MG63 (cell line): Measurements from ENCODE around the gene NGFR. TPM values are rescaled to one million over a fixed set of nuclear protein-coding genes. Genes with fewer than 3 reads are reported as not detected.
"Not testable (repeated sequence)": the region's sequence is repeated elsewhere in the genome, so short reads cannot be mapped to it uniquely, and the experiment has no call there.

Experiments
- DNase-seq: peaks from one replicate; pipeline ENCODE4 v3.0.0-alpha.2; 2020
- H3K27me3 ChIP-seq: fragments of 250-450 bp; sonication (Bioruptor Pico); 2 replicates; pipeline ENCODE4 v1.5.1; 2020; ENCODE audit warnings: mild to moderate bottlenecking, moderate library complexity
- H3K36me3 ChIP-seq: fragments of 250-450 bp; sonication (Bioruptor Pico); 2 replicates; pipeline ENCODE4 v1.5.1; 2020; ENCODE audit warnings: mild to moderate bottlenecking, moderate library complexity
- H3K4me3 ChIP-seq: fragments of 250-450 bp; sonication (Bioruptor Pico); 2 replicates; pipeline ENCODE4 v1.5.1; 2020; ENCODE audit warnings: mild to moderate bottlenecking, moderate library complexity
- H3K9me3 ChIP-seq: fragments of 250-450 bp; sonication (Bioruptor Pico); 2 replicates; pipeline ENCODE4 v1.5.1; 2020; ENCODE audit warnings: mild to moderate bottlenecking, moderate library complexity
- total RNA-seq: library from RNA; depleted of rRNA; stranded (reverse); fragments of >200 nt; shearing (Covaris generic); gene quantifications from 2 replicates; pipeline ENCODE4 v1.2.3, GENCODE V29; 2014; ENCODE audit warnings: low replicate concordance

NGFR gene
- total RNA-seq, 1 experiment from 2014 or later, result 3.4 TPM

DNA sequence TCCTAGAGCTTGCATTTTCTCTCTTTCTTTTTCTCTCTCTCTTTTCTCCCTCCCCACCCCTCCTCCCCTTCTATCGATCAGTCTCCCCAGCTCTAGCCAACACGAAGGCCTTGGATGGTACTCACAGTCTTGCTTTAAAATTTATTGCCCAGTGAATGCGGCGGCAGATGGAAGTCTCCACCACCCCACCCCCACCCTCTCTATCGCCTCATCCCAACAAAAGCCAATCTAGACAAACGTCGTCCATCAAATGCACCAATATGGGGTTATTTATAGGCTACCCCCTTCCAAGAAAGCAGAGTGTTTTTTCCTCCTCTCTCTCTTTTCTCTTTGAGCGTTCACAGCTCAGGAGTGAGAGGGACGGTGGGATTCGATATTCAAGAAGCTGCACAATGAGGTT is 10.5 kb upstream of the NGFR start:
- Histone ChIP-seq H3K4me3 (no peak overlapping the region), H3K27me3 (peaks cover 2% of the 10 kb centered on the region; the same call in 1 of the 2 replicates), H3K9me3 (no peaks in the 10 kb centered on the region), H3K36me3 (no peaks in the 10 kb centered on the region)
- DNase-seq, result no peak

DNA sequence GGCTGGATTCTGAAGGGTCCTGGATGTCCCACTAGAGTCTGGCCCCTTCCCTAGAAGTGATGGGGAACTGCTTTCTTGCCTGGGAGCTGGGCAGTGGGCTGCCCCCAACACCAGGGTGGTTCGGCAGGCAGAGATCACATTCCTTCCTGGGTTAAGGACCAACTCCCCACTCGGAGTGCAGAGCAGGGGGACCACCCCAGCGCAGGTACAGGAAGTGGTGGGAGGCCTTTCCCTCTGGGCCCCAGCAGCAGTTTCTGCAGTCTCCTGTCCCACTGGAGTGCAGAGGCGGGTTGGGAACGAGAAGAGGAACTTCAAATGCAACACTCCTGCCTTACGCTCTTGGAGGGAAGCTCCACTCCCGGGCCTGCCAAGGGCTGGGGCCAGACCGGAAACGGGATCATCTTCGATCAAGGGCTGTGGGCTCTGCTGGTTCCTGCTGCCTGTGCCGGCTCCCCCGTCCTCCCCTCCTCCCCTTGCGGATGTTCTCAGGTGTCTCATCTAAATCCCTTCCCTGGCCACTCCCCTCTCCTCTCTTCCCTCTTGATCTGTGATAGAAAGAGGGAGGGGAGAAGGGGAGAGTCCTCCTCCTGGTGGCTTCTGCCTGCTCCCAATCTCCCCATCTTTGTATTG is 9.0 kb upstream of the NGFR start:
- no peaks in the 10 kb centered on the region for H3K9me3 ChIP-seq
- no peaks in the 10 kb centered on the region for H3K27me3 ChIP-seq
- no peak for DNase-seq
- no peak overlapping the region for H3K4me3 ChIP-seq
- no peaks in the 10 kb centered on the region for H3K36me3 ChIP-seq

DNA sequence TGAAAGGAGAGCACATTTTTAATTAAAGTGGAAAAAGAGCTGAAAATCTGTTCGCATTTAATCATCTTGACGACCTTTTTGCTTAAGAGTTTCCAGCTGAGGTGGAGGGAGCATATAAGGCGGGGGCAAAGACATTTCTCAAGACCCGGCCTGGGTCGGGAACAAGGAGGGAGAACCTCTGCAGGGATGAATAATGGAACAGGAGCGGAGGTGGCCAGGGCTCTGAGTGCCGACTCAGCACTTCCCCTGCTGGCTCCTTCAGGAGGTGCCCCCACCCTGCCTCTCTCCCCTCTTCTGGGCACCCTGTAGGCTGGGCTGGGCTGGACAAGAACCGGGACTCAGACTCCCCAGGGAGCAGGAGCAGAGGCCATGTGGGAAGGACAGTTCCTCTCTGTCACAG is 7.9 kb upstream of the NGFR start:
- no peak for DNase-seq
- Histone ChIP-seq H3K4me3 (no peak overlapping the region), H3K27me3 (no peaks in the 10 kb centered on the region), H3K9me3 (no peaks in the 10 kb centered on the region), H3K36me3 (no peaks in the 10 kb centered on the region)

DNA sequence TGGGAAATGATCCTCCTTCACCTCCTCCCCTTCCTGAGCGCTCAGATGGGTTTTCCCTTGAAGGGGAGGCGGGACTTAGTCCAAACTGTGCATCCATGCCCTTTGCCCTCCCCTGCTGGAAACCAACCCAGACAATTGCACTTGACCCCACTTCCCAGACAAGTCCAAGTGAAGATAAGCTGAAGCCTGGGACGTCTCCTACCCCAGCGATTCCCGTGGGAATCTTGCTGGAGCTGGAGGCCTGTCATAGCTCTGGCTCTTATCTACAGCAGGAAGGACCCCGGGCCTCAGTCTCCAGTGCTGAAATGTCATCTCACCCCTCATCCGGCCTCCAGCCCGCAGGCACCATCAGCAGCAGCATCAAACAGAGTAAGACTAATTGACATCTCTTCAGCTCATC is 6.5 kb upstream of the NGFR start:
- Histone ChIP-seq H3K27me3 (no peaks in the 10 kb centered on the region), H3K36me3 (no peaks in the 10 kb centered on the region)

DNA sequence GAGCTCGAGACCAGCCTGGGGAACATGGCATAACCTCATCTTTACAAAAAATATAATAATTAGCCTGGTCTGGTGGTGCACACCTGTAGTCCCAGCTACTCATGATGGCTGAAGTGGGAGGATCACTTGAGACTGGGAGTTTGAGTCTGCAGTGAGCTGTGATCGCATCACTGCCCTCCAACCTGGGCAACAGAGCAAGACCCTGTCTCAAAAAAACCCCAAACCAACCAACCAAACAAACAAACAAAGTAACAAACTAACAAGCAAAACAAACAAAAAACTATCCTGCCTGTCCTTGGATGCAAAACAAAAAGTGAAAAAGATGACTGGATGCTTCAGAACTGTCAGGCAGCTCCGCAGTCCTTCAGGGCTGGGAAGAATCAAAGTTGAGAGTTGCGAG is 5.7 kb upstream of the NGFR start:
- DNase-seq, result no peak
- Histone ChIP-seq H3K4me3 (no peak overlapping the region), H3K36me3 (no peaks in the 10 kb centered on the region), H3K27me3 (no peaks in the 10 kb centered on the region), H3K9me3 (no peaks in the 10 kb centered on the region)

More for the DNA sequence above, 6.5 kb upstream of the NGFR start:
- DNase-seq, result no peak
- Histone ChIP-seq H3K4me3 (no peak overlapping the region), H3K9me3 (no peaks in the 10 kb centered on the region)

DNA sequence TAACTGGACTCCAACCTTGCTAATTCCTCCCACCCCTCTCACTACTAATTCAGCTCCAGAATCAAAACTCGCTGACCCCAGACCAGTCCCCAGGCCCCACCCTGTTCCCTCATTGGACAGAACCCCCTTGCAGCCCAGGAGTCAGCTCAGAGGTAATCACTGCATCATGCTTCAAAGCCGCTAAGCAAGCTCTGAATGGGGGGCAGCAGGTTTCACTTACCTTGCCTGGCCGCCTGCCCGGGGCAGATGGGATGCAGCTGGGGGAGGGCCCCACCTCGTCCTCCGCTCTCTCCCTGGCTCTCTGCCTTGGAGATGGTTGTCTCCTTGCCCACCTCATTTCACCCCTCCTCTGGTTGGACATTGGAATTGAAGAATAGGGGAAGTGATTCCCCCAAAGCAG is 4.8 kb upstream of the NGFR start:
- Histone ChIP-seq H3K9me3 (no peaks in the 10 kb centered on the region), H3K36me3 (no peaks in the 10 kb centered on the region), H3K4me3 (no peak overlapping the region), H3K27me3 (peaks cover 6% of the 10 kb centered on the region; the same call in 1 of the 2 replicates)
- DNase-seq, result no peak

DNA sequence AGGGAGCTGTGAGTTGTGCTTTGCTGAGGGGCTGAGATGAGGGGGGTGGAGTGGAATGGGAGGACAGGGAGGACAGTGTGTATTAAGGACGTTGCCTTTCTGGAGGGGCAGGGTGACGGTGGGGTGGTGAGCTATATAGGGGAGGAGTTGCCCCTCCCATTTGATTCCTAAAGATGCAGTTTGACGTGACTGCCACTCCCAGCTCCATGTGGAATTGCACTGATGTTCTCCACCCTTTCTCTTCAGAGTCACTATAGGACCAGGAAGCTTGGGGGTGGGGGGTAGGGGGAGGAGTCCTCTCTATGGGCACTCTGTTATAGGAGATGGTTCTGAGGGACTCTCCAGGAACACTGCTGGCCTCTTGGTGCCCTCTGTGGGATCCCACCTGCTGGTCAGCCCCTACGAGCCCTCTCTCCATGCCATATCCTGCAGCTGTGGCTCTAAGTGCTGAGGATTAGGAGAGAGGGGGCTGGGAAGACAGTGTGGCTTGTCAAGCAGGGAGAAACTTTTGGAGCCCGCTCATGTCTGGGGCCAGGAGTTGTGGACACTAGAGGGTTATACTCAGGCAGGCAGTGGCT is 3.8 kb upstream of the NGFR start:
- Histone ChIP-seq H3K9me3 (no peaks in the 10 kb centered on the region), H3K4me3 (no peak overlapping the region), H3K36me3 (no peaks in the 10 kb centered on the region), H3K27me3 (peaks cover 16% of the 10 kb centered on the region)
- DNase-seq, result no peak

DNA sequence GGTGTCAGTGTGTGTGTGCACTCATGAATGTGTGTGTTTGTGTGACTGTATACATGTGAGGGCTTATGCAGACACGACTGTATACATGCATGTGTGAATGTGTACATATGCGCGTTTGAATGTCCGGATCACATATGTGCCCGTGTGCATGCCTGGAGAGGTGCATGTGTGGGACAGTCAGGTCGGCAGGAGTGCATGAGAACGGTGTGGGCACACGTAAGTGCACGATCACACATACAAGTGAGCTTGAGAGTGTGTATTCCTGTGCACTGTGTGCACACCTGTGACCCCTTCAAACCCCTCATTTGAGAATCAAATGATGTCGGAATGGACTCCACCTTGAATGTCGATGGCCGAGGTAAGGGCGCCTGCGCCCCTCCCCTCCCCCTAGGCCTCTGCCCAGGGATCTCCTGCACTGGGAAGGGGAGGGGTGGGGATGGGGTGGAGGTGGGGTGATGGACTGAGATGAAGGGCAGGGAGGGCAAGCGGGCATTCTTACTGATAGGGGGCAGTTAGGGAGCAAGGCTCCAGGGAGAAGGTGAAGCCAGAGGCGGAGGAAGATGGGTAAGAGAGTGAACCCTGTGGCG is 601 bp upstream of the NGFR start:
- Histone ChIP-seq H3K9me3 (no peaks in the 10 kb centered on the region), H3K27me3 (peaks cover 42% of the 10 kb centered on the region), H3K4me3 (no peak overlapping the region), H3K36me3 (no peaks in the 10 kb centered on the region)
- DNase-seq, result no peak

DNA sequence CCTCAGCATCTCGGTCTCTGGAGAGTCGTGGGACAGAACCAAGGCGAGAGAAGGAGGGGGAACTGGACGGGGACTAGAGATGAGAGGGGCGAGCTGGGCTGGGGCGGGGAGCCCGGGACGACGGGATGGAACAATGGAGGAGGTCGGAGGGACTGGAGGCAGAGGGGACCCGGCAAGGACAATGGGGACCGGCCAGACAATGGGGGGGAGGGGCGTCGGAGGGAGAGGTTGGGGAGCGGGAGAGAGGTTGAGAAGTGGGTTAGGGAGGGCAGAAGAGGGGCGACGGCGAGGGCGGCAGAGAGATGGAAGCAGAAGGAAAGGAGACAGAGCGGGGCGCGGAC is 719 bp downstream of the NGFR start:
- no peaks in the 10 kb centered on the region for H3K36me3 ChIP-seq
- H3K9me3 ChIP-seq, result no peaks in the 10 kb centered on the region
- H3K27me3 ChIP-seq, result peaks cover 42% of the 10 kb centered on the region
- H3K4me3 ChIP-seq, result peak overlapping the region; percentile 34
- no peak for DNase-seq

DNA sequence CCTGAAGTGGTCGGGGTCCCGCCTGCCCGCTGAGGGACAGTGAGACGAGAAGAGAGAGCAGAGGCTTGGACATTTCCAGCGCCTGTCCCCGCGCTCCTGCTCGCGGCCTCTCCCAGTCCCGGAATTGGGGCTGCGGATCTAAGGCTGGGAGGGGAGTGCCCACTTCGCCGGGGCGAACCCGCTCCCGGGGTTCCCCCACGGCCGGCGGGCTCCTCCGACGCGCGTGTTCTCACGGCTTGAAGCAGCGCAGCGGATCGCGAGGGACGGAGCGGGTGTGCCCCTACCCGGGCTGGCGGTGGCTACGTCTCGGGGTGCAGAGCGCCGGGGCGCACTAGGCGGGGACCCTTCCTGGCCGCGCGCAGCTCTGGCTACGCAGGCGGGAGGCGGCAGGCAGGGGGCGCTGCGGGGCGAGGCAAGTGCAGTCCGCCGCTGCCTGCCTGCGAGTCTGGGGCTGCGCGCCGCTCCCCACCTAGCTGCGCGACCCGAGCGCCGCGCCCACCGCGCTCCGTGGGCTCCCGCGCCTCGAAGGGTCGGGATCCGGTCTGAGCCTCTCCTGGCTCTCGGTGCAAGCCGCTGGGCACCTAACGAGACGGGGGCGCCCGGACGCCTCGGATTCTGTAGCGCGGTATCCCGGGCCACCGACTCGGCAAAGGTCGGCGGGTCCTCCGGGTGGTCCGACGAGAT is 1.2 kb downstream of the NGFR start:
- Histone ChIP-seq H3K4me3 (peak overlapping the region; percentile 34), H3K36me3 (no peaks in the 10 kb centered on the region), H3K9me3 (no peaks in the 10 kb centered on the region), H3K27me3 (peaks cover 42% of the 10 kb centered on the region)
- DNase-seq, result peak; percentile 69

DNA sequence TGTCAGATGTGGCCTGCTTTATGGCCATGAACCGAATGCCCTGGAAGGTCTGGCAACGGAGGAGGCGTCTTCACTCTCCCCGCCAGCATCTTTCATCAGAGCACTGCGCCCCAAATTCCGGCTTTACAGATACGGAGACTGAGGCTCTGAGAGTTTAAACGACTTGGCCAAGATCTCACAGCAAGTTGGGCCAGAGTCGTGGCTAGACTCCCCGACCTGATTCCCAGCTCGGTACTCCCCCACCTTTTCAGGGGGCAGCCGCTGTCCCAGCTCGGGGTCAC is 1.7 kb downstream of the NGFR start:
- Histone ChIP-seq H3K9me3 (no peaks in the 10 kb centered on the region), H3K4me3 (peak overlapping the region; percentile 34)

DNA sequence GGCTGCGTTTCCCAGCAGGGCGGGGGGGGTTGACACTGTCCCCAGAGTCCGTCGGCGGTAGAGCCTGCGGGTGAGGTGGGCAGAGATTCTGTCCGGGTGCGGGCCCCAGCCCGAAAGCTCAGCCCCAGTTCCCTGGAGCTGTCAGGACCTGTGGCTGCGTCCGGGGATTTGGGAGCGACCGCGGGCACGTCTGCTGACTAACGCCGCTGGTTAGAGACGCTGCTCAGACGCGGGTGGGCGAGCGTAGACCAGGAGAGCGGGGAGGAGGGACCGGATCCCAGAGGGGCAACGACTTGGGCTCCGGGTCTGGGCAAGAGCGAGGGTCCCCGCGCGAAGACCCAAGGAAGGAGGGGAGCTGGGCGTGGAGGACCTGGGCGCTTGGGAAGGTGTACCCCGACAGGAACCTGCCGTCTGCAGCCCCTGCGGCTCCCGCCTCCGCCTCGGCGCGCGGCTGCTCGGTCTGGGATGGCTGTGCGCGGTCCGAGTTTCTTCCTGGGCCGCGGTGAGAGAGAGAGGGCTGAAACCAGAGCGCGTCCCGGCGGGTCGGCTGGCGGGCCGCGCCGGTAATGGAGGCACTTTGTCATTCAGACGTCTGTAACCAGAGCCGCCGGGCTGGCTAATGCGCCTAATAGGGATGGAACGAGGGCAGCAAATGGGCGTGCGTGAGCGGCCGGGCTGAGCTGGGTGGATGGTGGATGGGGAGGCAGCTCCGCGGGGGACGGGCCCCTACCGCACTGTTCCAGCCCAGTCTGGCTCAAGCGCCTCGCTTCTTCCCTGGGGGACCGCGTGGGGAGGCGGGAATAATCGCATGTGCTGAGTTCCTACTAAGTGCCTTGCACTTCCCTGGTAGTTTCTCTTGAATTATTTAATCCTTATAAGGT is 2.3 kb downstream of the NGFR start:
- Histone ChIP-seq H3K27me3 (peaks cover 42% of the 10 kb centered on the region), H3K4me3 (peak overlapping the region; percentile 34; the same call in 1 of the 2 replicates), H3K36me3 (no peaks in the 10 kb centered on the region), H3K9me3 (no peaks in the 10 kb centered on the region)
- DNase-seq, result peak; percentile 24

More for the DNA sequence above, 1.7 kb downstream of the NGFR start:
- Histone ChIP-seq H3K36me3 (no peaks in the 10 kb centered on the region), H3K27me3 (peaks cover 42% of the 10 kb centered on the region)
- no peak for DNase-seq

DNA sequence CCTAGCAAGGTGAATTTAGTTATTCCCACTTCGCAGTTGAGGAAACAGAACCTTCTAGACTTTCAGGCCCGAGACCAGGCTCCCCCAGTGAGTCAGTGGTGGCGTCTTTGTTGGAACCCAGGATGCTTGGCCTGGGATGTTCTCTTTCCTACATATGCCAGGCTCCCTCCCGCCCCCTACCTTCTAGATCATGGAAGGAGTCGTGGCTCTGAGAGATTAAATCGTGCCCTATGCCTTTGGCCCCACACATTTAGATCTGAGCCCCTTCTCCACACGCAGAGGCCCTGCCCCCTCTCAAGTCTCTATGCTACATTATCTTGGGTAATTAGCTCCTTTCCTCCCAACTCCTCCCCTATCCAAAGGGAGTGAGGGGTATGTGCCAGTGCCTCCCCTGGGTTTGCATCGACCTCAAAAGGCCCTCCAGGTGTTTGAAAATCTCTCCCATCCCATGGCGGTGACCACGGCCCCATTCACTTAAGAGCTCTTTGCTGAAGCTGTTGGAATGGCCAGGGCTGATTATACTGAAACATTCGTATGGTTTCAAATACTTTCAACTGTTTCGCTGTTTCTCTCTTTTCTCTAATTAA is 3.0 kb downstream of the NGFR start:
- Histone ChIP-seq H3K4me3 (no peak overlapping the region), H3K9me3 (no peaks in the 10 kb centered on the region), H3K36me3 (no peaks in the 10 kb centered on the region), H3K27me3 (peaks cover 42% of the 10 kb centered on the region)
- no peak for DNase-seq

DNA sequence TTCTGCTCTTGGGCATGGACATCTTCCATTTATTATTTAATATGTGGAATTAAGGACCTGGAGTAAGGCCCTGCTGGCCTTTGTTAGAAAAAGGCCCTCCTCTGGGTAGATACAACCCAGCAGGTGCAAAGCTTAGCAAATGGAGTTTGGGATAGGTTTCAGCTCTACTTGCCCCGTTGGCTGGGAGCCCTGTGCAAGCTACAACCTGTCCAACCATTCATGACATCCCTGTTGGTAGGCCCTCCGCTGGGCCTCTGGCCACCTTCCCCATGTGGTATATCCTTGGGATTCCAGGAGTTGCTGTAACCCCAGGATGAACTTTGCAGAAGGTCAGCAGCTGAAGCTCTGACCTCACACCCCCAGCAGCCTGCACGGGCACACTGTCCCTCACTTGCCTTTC is 6.4 kb downstream of the NGFR start:
- no peak for DNase-seq
- Histone ChIP-seq H3K36me3 (no peaks in the 10 kb centered on the region), H3K9me3 (no peaks in the 10 kb centered on the region), H3K27me3 (peaks cover 24% of the 10 kb centered on the region), H3K4me3 (no peak overlapping the region)

DNA sequence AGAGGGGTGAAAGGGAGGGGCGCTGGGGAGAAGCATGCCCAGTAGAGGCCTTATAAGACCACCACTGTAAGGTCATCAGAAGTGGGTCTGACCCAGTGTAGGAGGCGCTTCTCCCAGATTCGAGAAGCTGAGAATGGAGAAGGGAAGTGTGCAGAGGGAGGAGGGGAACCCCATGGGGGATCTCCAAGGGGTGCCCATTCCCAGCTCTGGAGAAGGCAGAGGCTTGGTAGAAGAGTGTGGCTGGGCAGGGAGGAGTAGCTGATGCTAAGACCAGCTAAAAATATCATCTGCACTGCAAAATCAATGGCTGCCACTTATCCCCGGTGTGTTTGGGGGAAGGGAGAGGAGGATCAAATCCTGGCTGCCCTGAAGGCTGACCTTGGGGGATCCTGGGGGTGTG is 7.2 kb downstream of the NGFR start:
- H3K27me3 ChIP-seq, result peaks cover 16% of the 10 kb centered on the region
- H3K4me3 ChIP-seq, result no peak overlapping the region
- DNase-seq, result no peak
- H3K36me3 ChIP-seq, result no peaks in the 10 kb centered on the region
- H3K9me3 ChIP-seq, result no peaks in the 10 kb centered on the region

DNA sequence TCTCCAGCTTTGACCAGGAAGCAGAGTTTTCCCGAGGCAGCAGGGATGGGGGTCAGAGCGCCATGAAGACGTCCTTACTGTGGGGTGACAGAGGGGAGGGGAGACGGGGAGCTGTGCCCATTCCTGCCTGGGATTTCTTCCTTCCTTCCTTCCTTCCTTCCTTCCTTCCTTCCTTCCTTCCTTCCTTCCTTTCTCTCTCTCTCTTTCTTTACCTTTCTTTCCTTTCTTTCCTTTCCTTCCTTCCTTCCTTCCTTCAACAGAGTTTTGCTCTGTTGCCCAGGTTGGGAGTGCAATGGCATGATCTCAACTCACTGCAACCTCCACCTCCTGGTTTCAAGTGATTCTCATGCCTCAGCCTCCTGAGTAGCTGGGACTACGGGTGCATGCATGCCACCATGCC is 7.6 kb downstream of the NGFR start:
- H3K9me3 ChIP-seq, DNase-seq: not testable (repeated sequence)
- peaks cover 12% of the 10 kb centered on the region for H3K27me3 ChIP-seq

DNA sequence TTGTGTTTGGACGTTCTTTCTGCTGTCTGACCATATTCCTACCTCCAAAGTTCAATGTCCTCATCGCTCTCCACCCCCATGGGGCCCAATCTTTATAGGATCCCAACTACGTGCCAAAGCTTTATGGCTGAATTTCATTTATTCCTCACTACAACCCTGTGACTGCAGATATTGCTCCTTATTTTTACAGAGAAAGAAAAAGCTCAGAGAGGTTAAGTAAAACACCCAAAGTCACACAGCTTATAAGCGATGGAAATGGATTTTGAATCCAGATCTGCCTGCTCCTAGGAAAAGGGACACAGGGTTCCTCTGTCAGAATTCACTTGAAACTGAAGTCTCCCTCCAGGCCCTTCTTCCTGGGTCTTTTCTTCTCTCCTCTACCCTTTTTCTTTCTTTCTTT is 9.3 kb downstream of the NGFR start:
- DNase-seq, result no peak
- H3K36me3 ChIP-seq, result no peaks in the 10 kb centered on the region
- no peaks in the 10 kb centered on the region for H3K27me3 ChIP-seq
- no peaks in the 10 kb centered on the region for H3K9me3 ChIP-seq
- no peak overlapping the region for H3K4me3 ChIP-seq

More for the DNA sequence above, 7.6 kb downstream of the NGFR start:
- not testable (repeated sequence) for H3K4me3 ChIP-seq, H3K36me3 ChIP-seq
